GM23338 (cell line): ENCODE results near the gene SNRPA.

Experiments used
- EZH2 ChIP-seq: fragments of 200-600 bp; sonication (generic); IDR thresholded peaks from one replicate; pipeline ENCODE4 v1.8.0; 2017; ENCODE audit warnings: antibody characterized with exemption, mild to moderate bottlenecking, low read depth; ENCODE audit not compliant: unreplicated experiment
- EZH2phosphoT487 ChIP-seq: fragments of 200-600 bp; sonication (generic); IDR thresholded peaks from one replicate; pipeline ENCODE4 v1.8.1; 2018; ENCODE audit warnings: antibody characterized with exemption; ENCODE audit not compliant: unreplicated experiment
- POLR2AphosphoS5 ChIP-seq: IDR thresholded peaks from 2 replicates; pipeline ENCODE4 v1.6.1; 2016; ENCODE audit warnings: antibody characterized with exemption, low read depth
- STAT1 ChIP-seq: IDR thresholded peaks from one replicate; pipeline ENCODE4 v1.6.1; 2016; ENCODE audit warnings: antibody characterized with exemption; ENCODE audit not compliant: unreplicated experiment
- TF ChIP-seq, protein P1 (sequence below), 2 experiments: fragments of 200-600 bp in 1 of 2; sonication (generic) in 1 of 2; conservative IDR thresholded peaks; 2 replicates each; pipeline versions ENCODE4 v1.5.1 to v1.6.1; 2016 to 2017; ENCODE audit warnings: antibody characterized with exemption in 2 of 2, low read depth in 2 of 2, mild to moderate bottlenecking in 2 of 2, moderate library complexity in 1 of 2

DNA sequence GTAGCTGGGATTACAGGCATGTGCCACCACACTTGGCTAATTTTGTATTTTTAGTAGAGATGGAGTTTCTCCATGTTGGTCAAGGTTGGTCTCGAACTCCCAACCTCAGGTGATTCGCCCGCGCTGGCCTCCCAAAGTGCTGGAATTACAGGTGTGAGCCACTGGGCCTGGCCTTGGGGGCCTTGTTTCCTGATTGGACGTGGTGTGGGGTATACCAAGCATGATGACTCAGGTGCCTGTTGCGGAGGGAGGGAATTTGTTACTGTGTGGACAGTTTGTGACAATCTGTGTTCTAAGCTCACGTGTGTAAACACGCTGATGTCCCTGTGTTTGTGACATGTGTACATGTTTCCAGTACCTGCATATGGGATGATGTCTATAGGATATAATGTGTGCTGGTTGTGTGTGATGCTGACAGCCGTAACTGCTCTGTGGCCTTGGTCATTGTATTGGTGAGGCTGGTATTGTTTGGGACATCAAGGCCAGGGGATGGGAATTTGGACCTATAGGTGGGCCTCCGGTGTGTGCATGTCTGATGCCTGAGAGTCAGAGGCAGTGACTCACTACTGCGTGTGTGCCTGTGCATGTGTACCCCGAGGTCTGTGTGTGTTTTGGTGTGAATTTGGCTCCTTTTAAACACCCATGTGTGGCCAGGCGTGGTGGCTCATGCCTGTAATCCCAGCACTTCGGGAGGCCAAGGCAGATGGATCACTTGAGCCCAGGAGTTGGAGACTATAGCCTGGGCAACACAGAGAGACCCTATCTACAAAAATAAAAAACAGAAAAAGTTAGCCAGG, 46.4 kb downstream of the SNRPA start:
- TF ChIP-seq, protein P1, sequence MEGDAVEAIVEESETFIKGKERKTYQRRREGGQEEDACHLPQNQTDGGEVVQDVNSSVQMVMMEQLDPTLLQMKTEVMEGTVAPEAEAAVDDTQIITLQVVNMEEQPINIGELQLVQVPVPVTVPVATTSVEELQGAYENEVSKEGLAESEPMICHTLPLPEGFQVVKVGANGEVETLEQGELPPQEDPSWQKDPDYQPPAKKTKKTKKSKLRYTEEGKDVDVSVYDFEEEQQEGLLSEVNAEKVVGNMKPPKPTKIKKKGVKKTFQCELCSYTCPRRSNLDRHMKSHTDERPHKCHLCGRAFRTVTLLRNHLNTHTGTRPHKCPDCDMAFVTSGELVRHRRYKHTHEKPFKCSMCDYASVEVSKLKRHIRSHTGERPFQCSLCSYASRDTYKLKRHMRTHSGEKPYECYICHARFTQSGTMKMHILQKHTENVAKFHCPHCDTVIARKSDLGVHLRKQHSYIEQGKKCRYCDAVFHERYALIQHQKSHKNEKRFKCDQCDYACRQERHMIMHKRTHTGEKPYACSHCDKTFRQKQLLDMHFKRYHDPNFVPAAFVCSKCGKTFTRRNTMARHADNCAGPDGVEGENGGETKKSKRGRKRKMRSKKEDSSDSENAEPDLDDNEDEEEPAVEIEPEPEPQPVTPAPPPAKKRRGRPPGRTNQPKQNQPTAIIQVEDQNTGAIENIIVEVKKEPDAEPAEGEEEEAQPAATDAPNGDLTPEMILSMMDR (conservative IDR thresholded peaks at IDR 0.05; ENCODE audit: low read depth in 2 of 2): no peak
- TF ChIP-seq EZH2phosphoT487: no peak
- TF ChIP-seq POLR2AphosphoS5: no peak
- TF ChIP-seq EZH2: no peak
- no peak for TF ChIP-seq STAT1
